ENCODE data around the gene ABCC1.

Gene ABCC1

DNA sequence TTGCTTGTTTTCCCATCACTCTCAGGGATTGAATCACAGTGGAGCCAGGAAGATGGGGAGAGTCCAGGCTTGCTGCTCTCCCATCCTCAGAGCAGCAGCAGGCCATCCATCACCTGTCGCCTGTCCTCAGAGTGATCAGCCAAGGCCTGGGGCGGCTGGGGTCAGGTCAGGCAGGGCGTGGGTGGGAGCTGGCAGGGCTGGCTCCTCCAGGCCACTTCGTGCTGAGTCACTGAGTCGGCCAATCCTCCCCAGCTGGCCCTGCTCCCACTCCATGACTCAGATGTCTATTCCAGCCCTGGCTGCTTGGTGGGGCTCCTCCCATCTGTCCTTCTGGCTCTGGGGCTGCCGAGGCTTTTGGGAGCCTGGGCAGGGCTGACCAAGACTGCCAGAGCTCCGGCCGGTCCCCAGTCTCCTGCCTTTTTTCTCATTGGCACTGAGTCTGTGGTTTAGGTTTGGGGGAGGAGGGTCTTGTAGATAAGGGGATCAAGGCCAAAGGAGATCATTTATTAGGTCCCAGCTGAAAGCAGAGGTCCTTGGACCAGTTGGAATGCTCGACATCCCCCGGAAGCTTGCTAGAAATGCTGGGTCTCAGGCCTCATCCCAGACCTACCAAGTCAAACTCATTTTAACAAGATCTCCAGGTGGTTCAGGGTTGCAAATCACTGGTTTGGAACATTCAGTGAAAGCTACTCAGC is 72.7 kb downstream of the ABCC1 start:
- no peaks in the 10 kb centered on the region for H3K27me3 ChIP-seq (ENCODE audit: insufficient read depth, insufficient read length)
- DNase-seq (ENCODE audit: low read depth, low spot score) = peak; percentile 40
- H3K4me1 ChIP-seq (ENCODE audit: insufficient read depth, insufficient read length) = peaks cover 18% of the 10 kb centered on the region
- H3K9ac ChIP-seq (ENCODE audit: insufficient read length, low read depth) = peak overlapping the region; percentile 50
- peaks cover 49% of the 10 kb centered on the region for H3K36me3 ChIP-seq (ENCODE audit: insufficient read depth, insufficient read length, low read length)
- TF ChIP-seq YY1 (IDR thresholded peaks at IDR 0.05; ENCODE audit: insufficient read depth, insufficient read length) = no peak
- no peak for TF ChIP-seq SUZ12 (IDR thresholded peaks at IDR 0.05; ENCODE audit: extremely low read depth, insufficient read depth, insufficient read length)
- no peak for TF ChIP-seq ZNF274 (IDR thresholded peaks at IDR 0.05; ENCODE audit: low read depth, low read length)
- no peak overlapping the region for H3K4me3 ChIP-seq (ENCODE audit: insufficient read length, low read depth)
- H3K9me3 ChIP-seq (ENCODE audit: insufficient read depth, low read length) = no peaks in the 10 kb centered on the region

DNA sequence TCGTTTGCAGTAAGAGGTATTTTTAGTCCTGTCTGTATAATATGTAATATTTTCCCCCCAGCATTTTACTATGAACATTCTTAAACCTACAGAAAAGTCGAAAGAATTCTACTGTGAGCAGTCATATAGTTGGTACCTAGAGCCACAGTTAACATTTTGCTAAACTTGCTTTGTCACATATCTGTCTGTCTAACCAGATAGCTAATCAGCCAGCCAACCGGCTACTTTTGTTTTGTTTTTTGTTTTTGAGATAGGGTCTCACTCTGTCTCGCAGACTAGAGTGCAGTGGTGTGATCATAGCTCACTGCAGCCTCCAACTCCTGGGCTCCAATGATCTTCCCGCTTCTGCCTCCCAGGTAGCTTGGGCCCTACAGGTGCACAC is 73.3 kb downstream of the ABCC1 start:
- Histone ChIP-seq H3K27me3 (ENCODE audit: insufficient read depth, insufficient read length) (no peaks in the 10 kb centered on the region), H3K9ac (ENCODE audit: insufficient read length, low read depth) (no peak overlapping the region), H3K36me3 (ENCODE audit: insufficient read depth, insufficient read length, low read length) (peaks cover 48% of the 10 kb centered on the region), H3K4me3 (ENCODE audit: insufficient read length, low read depth) (no peak overlapping the region), H3K9me3 (ENCODE audit: insufficient read depth, low read length) (no peaks in the 10 kb centered on the region), H3K4me1 (ENCODE audit: insufficient read depth, insufficient read length) (peaks cover 18% of the 10 kb centered on the region)
- no peak for TF ChIP-seq YY1 (IDR thresholded peaks at IDR 0.05; ENCODE audit: insufficient read depth, insufficient read length)
- no peak for TF ChIP-seq ZNF274 (IDR thresholded peaks at IDR 0.05; ENCODE audit: low read depth, low read length)
- TF ChIP-seq SUZ12 (IDR thresholded peaks at IDR 0.05; ENCODE audit: extremely low read depth, insufficient read depth, insufficient read length) = no peak
- DNase-seq (ENCODE audit: low read depth, low spot score) = no peak

DNA sequence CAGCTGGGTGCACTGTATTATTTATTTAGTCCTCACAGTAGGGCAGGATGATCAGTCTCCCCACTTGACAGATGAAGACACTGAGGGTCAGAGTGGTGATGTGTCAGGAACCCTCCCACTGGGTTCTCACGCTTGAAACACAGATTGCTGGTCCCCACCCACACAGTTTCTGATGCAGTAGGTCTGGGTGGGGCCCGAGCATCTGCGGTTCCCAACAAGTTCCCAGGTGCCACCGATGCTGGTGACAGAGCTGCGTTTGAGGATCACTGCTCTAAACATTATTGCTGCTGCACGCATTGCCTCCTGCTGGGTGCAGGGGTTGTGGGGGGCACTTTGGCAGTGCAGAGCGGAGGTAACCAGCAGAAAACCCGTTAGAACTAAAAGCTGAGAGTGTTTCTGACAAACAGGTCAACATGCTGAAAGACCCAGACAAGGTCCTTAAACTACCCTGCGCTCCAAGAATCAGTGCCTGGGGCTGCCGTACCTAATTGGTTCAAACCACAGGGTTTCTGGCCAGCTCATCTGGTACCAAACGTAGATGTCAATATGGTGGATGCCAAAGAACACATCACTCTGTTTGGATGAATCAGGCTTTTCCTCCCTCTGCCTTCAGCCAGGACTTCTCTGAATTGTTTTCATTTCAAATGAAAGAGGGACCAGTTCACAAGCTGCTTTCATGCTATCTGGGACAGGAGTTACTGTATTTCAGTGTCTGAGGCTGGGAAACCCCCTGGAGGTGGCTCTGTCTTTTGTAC is 76.0 kb downstream of the ABCC1 start:
- no peak for TF ChIP-seq YY1 (IDR thresholded peaks at IDR 0.05; ENCODE audit: insufficient read depth, insufficient read length)
- TF ChIP-seq ZNF274 (IDR thresholded peaks at IDR 0.05; ENCODE audit: low read depth, low read length) = no peak
- no peak for TF ChIP-seq SUZ12 (IDR thresholded peaks at IDR 0.05; ENCODE audit: extremely low read depth, insufficient read depth, insufficient read length)
- H3K4me3 ChIP-seq (ENCODE audit: insufficient read length, low read depth) = no peak overlapping the region
- no peak overlapping the region for H3K9ac ChIP-seq (ENCODE audit: insufficient read length, low read depth)
- H3K9me3 ChIP-seq (ENCODE audit: insufficient read depth, low read length) = no peaks in the 10 kb centered on the region
- no peaks in the 10 kb centered on the region for H3K27me3 ChIP-seq (ENCODE audit: insufficient read depth, insufficient read length)
- H3K36me3 ChIP-seq (ENCODE audit: insufficient read depth, insufficient read length, low read length) = peaks cover 34% of the 10 kb centered on the region
- DNase-seq (ENCODE audit: low read depth, low spot score) = no peak
- H3K4me1 ChIP-seq (ENCODE audit: insufficient read depth, insufficient read length) = peaks cover 18% of the 10 kb centered on the region

DNA sequence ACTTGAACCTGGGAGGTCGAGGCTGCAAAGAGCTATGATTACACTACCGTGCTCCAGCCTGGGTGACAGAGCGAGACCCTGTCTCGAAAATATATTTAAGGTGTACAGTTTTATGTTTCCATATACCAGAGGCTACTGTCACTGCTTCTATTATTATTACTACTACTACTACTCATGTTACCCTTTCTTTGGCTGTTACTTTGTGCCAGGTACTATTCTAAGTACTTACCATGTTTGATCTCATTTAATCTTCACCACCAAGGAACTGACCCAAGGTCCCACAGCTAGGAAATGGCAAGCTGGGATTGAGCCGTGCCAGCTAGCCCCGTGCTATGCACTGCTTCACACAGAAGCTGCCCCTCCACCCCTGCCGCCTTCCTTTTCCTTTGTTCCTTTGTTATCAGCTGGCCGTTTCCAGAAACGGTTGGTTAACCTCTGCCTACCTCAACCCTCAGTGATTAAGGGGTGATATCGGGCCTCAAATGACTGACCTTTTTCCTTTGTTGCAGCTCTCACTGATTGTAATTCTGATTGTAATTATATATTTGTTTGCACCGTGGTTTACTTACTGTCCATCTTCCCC is 78.4 kb downstream of the ABCC1 start:
- H3K4me1 ChIP-seq (ENCODE audit: insufficient read depth, insufficient read length) = peaks cover 9% of the 10 kb centered on the region
- no peaks in the 10 kb centered on the region for H3K9me3 ChIP-seq (ENCODE audit: insufficient read depth, low read length)
- no peak overlapping the region for H3K9ac ChIP-seq (ENCODE audit: insufficient read length, low read depth)
- H3K4me3 ChIP-seq (ENCODE audit: insufficient read length, low read depth) = no peak overlapping the region
- peaks cover 43% of the 10 kb centered on the region for H3K36me3 ChIP-seq (ENCODE audit: insufficient read depth, insufficient read length, low read length)
- H3K27me3 ChIP-seq (ENCODE audit: insufficient read depth, insufficient read length) = no peaks in the 10 kb centered on the region
- TF ChIP-seq YY1 (IDR thresholded peaks at IDR 0.05; ENCODE audit: insufficient read depth, insufficient read length) = no peak
- TF ChIP-seq SUZ12 (IDR thresholded peaks at IDR 0.05; ENCODE audit: extremely low read depth, insufficient read depth, insufficient read length) = no peak
- TF ChIP-seq ZNF274 (IDR thresholded peaks at IDR 0.05; ENCODE audit: low read depth, low read length) = no peak
- DNase-seq (ENCODE audit: low read depth, low spot score) = no peak

DNA sequence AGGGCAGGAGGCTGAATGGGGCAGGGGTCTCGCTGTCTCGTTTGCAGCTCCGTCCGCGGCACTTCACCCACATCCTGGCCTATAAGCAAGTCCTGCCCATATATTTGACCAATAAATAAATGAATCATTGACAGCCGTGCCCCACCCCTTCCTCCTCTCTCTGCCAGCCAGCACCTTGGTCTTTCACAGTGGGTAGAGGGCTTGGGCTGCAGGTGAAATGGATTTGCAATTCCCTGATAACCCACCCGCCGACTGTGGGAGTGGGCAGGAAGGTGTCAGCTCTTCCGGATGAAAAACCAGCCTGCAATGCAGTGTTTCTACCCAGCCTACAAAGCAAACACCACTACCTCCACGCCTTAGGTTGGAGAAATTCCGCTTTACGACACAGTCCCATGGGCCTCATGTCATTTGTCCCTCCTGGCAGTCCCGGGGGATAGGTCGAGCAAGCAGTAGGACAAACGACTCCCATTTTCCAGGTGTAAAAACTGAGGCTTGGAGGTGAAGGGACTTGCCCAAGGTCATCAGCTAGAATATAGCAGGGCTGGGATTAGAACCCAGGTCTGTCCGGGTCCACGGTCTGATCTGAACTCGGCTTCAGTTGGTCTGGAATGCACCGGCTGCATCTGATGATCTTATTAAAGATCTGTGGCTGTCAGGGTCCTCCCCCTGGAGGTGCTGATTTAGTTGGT is 79.0 kb downstream of the ABCC1 start:
- H3K36me3 ChIP-seq (ENCODE audit: insufficient read depth, insufficient read length, low read length) = peaks cover 46% of the 10 kb centered on the region
- no peak for DNase-seq (ENCODE audit: low read depth, low spot score)
- no peak overlapping the region for H3K9ac ChIP-seq (ENCODE audit: insufficient read length, low read depth)
- H3K9me3 ChIP-seq (ENCODE audit: insufficient read depth, low read length) = no peaks in the 10 kb centered on the region
- H3K27me3 ChIP-seq (ENCODE audit: insufficient read depth, insufficient read length) = no peaks in the 10 kb centered on the region
- no peak for TF ChIP-seq YY1 (IDR thresholded peaks at IDR 0.05; ENCODE audit: insufficient read depth, insufficient read length)
- no peak for TF ChIP-seq ZNF274 (IDR thresholded peaks at IDR 0.05; ENCODE audit: low read depth, low read length)
- no peak for TF ChIP-seq SUZ12 (IDR thresholded peaks at IDR 0.05; ENCODE audit: extremely low read depth, insufficient read depth, insufficient read length)
- no peak overlapping the region for H3K4me3 ChIP-seq (ENCODE audit: insufficient read length, low read depth)
- H3K4me1 ChIP-seq (ENCODE audit: insufficient read depth, insufficient read length) = peaks cover 8% of the 10 kb centered on the region

DNA sequence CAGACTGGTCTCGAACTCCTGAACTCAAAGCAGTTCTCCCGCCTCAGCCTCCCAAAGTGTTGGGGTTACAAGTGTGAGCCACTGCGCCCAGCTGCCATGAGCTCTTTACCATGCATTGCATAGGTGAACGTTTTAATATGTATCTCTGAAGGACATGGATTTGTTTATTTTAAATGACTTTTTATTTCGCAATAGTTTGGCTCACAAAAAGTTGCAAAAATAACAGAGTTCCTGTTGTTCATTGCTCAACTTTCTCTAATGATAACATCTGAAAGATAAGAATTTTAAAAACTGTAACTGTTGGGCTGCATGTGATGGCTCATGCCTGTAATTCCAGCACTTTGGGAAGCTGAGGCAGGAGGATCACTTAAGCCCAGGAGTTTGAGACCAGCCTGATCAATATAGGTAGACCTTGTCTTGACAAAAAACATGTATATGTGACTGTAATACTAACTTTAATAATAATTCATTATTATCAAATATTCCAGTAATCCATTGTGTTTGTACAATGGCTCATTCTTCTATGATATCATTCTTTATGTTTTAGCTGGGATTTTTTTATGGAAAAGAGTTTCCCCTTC is 80.1 kb downstream of the ABCC1 start:
- H3K4me3 ChIP-seq (ENCODE audit: insufficient read length, low read depth) = no peak overlapping the region
- H3K4me1 ChIP-seq (ENCODE audit: insufficient read depth, insufficient read length) = peaks cover 5% of the 10 kb centered on the region
- TF ChIP-seq SUZ12 (IDR thresholded peaks at IDR 0.05; ENCODE audit: extremely low read depth, insufficient read depth, insufficient read length) (no peak), YY1 (IDR thresholded peaks at IDR 0.05; ENCODE audit: insufficient read depth, insufficient read length) (no peak), ZNF274 (IDR thresholded peaks at IDR 0.05; ENCODE audit: low read depth, low read length) (no peak)
- DNase-seq (ENCODE audit: low read depth, low spot score) = no peak
- H3K36me3 ChIP-seq (ENCODE audit: insufficient read depth, insufficient read length, low read length) = peaks cover 45% of the 10 kb centered on the region
- H3K9me3 ChIP-seq (ENCODE audit: insufficient read depth, low read length) = no peaks in the 10 kb centered on the region
- no peak overlapping the region for H3K9ac ChIP-seq (ENCODE audit: insufficient read length, low read depth)
- H3K27me3 ChIP-seq (ENCODE audit: insufficient read depth, insufficient read length) = no peaks in the 10 kb centered on the region

All from NT2/D1 (cell line).